ENCODE results near the gene OR10H5. TPM values are rescaled to one million over a fixed set of nuclear protein-coding genes. Genes with fewer than 3 reads are reported as not detected.

Gene OR10H5
- not detected in 2 replicates for total RNA-seq

GRCh38 chr19:15787611-15788155 lies at the start of gene OR10H5:
TSS of gene OR10H5 (plus strand) at chr19:15787661. CDS start at chr19:15794049, 6,388 bp downstream.
- DNase-seq, result no peak
- ATAC-seq (ENCODE audit: low read depth), result no peak
- TF ChIP-seq, protein P1, sequence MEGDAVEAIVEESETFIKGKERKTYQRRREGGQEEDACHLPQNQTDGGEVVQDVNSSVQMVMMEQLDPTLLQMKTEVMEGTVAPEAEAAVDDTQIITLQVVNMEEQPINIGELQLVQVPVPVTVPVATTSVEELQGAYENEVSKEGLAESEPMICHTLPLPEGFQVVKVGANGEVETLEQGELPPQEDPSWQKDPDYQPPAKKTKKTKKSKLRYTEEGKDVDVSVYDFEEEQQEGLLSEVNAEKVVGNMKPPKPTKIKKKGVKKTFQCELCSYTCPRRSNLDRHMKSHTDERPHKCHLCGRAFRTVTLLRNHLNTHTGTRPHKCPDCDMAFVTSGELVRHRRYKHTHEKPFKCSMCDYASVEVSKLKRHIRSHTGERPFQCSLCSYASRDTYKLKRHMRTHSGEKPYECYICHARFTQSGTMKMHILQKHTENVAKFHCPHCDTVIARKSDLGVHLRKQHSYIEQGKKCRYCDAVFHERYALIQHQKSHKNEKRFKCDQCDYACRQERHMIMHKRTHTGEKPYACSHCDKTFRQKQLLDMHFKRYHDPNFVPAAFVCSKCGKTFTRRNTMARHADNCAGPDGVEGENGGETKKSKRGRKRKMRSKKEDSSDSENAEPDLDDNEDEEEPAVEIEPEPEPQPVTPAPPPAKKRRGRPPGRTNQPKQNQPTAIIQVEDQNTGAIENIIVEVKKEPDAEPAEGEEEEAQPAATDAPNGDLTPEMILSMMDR (IDR thresholded peaks at IDR 0.05), result no peak
- intact Hi-C loops (cut with micrococcal nuclease), result no loop called here
- Mint-ChIP-seq H3K27ac (no peak within 1 kb of the TSS), H3K27me3 (peaks cover 17% of the 10 kb centered on the region), H3K36me3 (ENCODE audit: low read depth) (no peaks in the 10 kb centered on the region), H3K9me3 (peaks cover 2% of the 10 kb centered on the region), H3K4me1 (no peaks in the 10 kb centered on the region), H3K4me3 (no peak within 1 kb of the TSS)
- ChIA-PET CTCF (no interaction called here), POLR2A (no interaction called here)

GRCh38 chr19:15737722-15738121 lies 49.7 kb upstream of the OR10H5 start, which contains the start of gene OR10H3:
TSS of gene OR10H3 (plus strand) at chr19:15737985. CDS start at chr19:15741393, 3,408 bp downstream.
- Mint-ChIP-seq H3K4me3 (no peak within 1 kb of the TSS), H3K9me3 (peaks cover 9% of the 10 kb centered on the region), H3K27ac (no peak within 1 kb of the TSS), H3K36me3 (ENCODE audit: low read depth) (no peaks in the 10 kb centered on the region), H3K27me3 (peaks cover 20% of the 10 kb centered on the region), H3K4me1 (no peaks in the 10 kb centered on the region)
- POLR2A ChIA-PET, result no interaction called here
- CTCF ChIA-PET, result no interaction called here
- TF ChIP-seq, protein P1 (IDR thresholded peaks at IDR 0.05), result no peak
- DNase-seq (no peak), ATAC-seq (ENCODE audit: low read depth) (no peak)
- intact Hi-C loops (cut with micrococcal nuclease), result no loop called here

- ChIA-PET CTCF (no interaction called here), POLR2A (no interaction called here)
- no peak for DNase-seq
- Mint-ChIP-seq H3K4me1 (no peaks in the 10 kb centered on the region), H3K27ac (no peak overlapping the region), H3K9me3 (peaks cover 9% of the 10 kb centered on the region), H3K36me3 (ENCODE audit: low read depth) (no peaks in the 10 kb centered on the region), H3K4me3 (no peak overlapping the region), H3K27me3 (peaks cover 24% of the 10 kb centered on the region)
- ATAC-seq (ENCODE audit: low read depth), result no peak
- intact Hi-C loops (cut with micrococcal nuclease), result no loop called here
- TF ChIP-seq, protein P1 (IDR thresholded peaks at IDR 0.05), result no peak
Observed at GRCh38 chr19:15740785-15741184, 46.7 kb upstream of the OR10H5 start.

DNA sequence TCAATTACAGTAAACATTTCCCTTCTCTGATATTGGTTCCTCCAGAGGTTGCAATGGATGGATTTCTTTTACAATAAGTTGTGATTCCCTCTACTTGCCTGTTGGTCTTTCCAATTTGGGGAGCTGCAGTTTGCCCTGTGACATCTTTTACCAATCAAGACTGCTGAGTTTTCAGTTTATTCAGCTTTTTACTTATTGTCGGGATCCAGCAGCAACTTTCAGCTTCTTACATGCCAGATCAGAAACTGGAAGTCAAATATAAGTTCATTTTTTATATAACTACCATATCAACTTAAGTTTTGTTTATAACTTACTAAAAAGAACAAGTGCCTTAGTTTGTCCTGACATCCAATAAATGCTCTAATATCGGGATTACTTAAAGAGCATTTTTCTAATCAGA lies 39.2 kb upstream of the OR10H5 start:
- Mint-ChIP-seq H3K27ac (no peak overlapping the region), H3K27me3 (peaks cover 41% of the 10 kb centered on the region), H3K36me3 (ENCODE audit: low read depth) (no peaks in the 10 kb centered on the region), H3K4me3 (no peak overlapping the region), H3K9me3 (no peaks in the 10 kb centered on the region), H3K4me1 (no peaks in the 10 kb centered on the region)
- TF ChIP-seq, protein P1 (IDR thresholded peaks at IDR 0.05), result no peak
- intact Hi-C loops (cut with micrococcal nuclease), result no loop called here
- POLR2A ChIA-PET, result no interaction called here
- no peak for DNase-seq
- CTCF ChIA-PET, result no interaction called here
- ATAC-seq (ENCODE audit: low read depth), result no peak

- POLR2A ChIA-PET, result no interaction called here
- H3K4me3 Mint-ChIP-seq, result no peak overlapping the region
- H3K36me3 Mint-ChIP-seq (ENCODE audit: low read depth), result no peaks in the 10 kb centered on the region
- TF ChIP-seq, protein P1 (IDR thresholded peaks at IDR 0.05), result no peak
- H3K4me1 Mint-ChIP-seq, result no peaks in the 10 kb centered on the region
- peaks cover 46% of the 10 kb centered on the region for H3K27me3 Mint-ChIP-seq
- DNase-seq (no peak), ATAC-seq (ENCODE audit: low read depth) (no peak)
- CTCF ChIA-PET, result no interaction called here
- H3K9me3 Mint-ChIP-seq, result peaks cover 5% of the 10 kb centered on the region
- intact Hi-C loops (cut with micrococcal nuclease), result no loop called here
- no peak overlapping the region for H3K27ac Mint-ChIP-seq
Observed at GRCh38 chr19:15758379-15758778, 29.1 kb upstream of the OR10H5 start.
